Motor neuron (in vitro differentiated cells): Measurements from ENCODE around the gene OR5D14. TPM values are rescaled to one million over a fixed set of nuclear protein-coding genes. Genes with fewer than 3 reads are reported as not detected.

Experiments
- ATAC-seq, 8 experiments: fragments of 200-7000 bp; cut with Tn5 transposase; replicated peaks in 6 of 8; 2 replicates each; pipeline ENCODE4 v1.8.0; 2021; ENCODE audit warnings: mild to moderate bottlenecking in 8 of 8, moderate library complexity in 8 of 8
- H3K27ac ChIP-seq, 2 donors: fragments of 250-450 bp; sonication (Bioruptor Pico); 2 replicates each; pipeline ENCODE4 v1.9.0; 2021; ENCODE audit warnings: antibody characterized with exemption in 2 of 2, mild to moderate bottlenecking in 2 of 2, moderate library complexity in 1 of 2
- H3K4me1 ChIP-seq, 2 donors: fragments of 250-450 bp; sonication (Bioruptor Pico); replicated peaks in 1 of 2; 2 replicates each; pipeline ENCODE4 v1.6.1; 2021; ENCODE audit warnings: antibody characterized with exemption in 2 of 2, mild to moderate bottlenecking in 2 of 2, moderate library complexity in 1 of 2
- H3K4me3 ChIP-seq, 5 donors: fragments of 250-450 bp; sonication (Bioruptor Pico); 2 replicates each; pipeline ENCODE4 v1.9.0; 2021; ENCODE audit warnings: antibody characterized with exemption in 5 of 5, mild to moderate bottlenecking in 5 of 5, moderate library complexity in 4 of 5
- WGBS, 10 experiments: fragments of 450-650 bp; shearing (Covaris generic); methylation state at CpG; one replicate each; pipeline ENCODE4 v1.0.0; 2022; 5-methylcytosine and 5-hydroxymethylcytosine counted together
- in situ Hi-C, 9 experiments: fragments of 400-800 bp; cut with MboI; loops; one replicate each; pipeline ENCODE4 v1.15.0; 2021; ENCODE audit warnings: low sequenced_read_pairs in 9 of 9, low pct_unique_long_range_greater_than_20kb in 2 of 9; ENCODE audit not compliant: unreplicated experiment in 9 of 9
- total RNA-seq, 8 experiments: library from RNA; unstranded; fragments of 300-600 nt; gene quantifications; 2 replicates each; pipeline versions ENCODE4 v1.2.3 to v1.2.4, GENCODE V29; 2022

Gene OR5D14
- total RNA-seq: under 1 TPM in 2 of 8 experiments, not detected in 6; 0.33 to 0.36 TPM

GRCh38 chr11:55795256-55795655 is at the start of gene OR5D14:
Gene OR5D14, plus strand, starts transcription at chr11:55795556. Its CDS starts 0 bp downstream, at chr11:55795556.
- Histone ChIP-seq H3K4me3 (no peak within 1 kb of the TSS), H3K4me1 (no peaks in the 10 kb centered on the region), H3K27ac (no peak within 1 kb of the TSS)
- no peak for ATAC-seq
- in situ Hi-C loops: no loop called here

DNA sequence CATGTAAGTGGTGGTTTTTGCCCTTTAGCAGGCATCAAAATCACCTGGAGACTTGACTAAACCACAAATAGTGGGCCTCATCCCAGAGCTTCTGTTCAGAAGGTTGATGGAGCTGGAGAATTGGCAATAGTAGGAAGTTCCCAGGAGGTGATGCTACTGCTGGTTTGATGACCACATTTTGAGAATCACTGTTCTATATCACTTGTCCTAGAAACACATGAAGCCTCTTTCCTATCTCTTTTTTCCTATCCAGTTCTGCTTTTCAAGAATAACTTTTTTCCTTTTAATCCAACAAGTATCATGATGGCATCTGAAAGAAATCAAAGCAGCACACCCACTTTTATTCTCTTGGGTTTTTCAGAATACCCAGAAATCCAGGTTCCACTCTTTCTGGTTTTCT is 22.2 kb upstream of the OR5D14 start, which contains the start of gene OR5D13:
TSS of gene OR5D13 (plus strand) at position 301 of the 400 bp plus-strand sequence. CDS start at position 301, 0 bp downstream.
- Histone ChIP-seq H3K27ac (no peak within 1 kb of the TSS), H3K4me3 (no peak within 1 kb of the TSS), H3K4me1 (no peaks in the 10 kb centered on the region)
- in situ Hi-C loops: loop anchor here in 1 of 9 experiments (25.0 kb wide), 1 partner anchor 89 kb away; no protein-coding TSS in a partner anchor
- no peak for ATAC-seq

GRCh38 chr11:55791606-55792005 is 3.8 kb upstream of the OR5D14 start:
- Histone ChIP-seq H3K27ac (no peak overlapping the region), H3K4me1 (no peaks in the 10 kb centered on the region), H3K4me3 (no peak overlapping the region)
- ATAC-seq: no peak
- in situ Hi-C loops: no loop called here
- 0 to 89% (median 70%) methylated on average over 1 of the region's 1 CpG for WGBS, 10 experiments

GRCh38 chr11:55793321-55793720 is 2.0 kb upstream of the OR5D14 start:
- no peak overlapping the region for H3K27ac ChIP-seq
- ATAC-seq: no peak
- H3K4me1 ChIP-seq: no peaks in the 10 kb centered on the region
- 0 to 100% (median 54%) methylated on average over 1 to 2 of the region's 2 CpGs; no CpG with 5 or more reads in 3 of the 10 experiments for WGBS, 10 experiments
- in situ Hi-C loops: no loop called here
- H3K4me3 ChIP-seq: no peak overlapping the region

GRCh38 chr11:55806248-55806647 is 10.9 kb downstream of the OR5D14 start:
- no peak for ATAC-seq
- in situ Hi-C loops: no loop called here
- WGBS, 10 experiments: 11 to 75% (median 70%) methylated on average over 1 of the region's 1 CpG; no CpG with 5 or more reads in 7 of the 10 experiments
- Histone ChIP-seq H3K4me1 (no peaks in the 10 kb centered on the region), H3K4me3 (no peak overlapping the region), H3K27ac (no peak overlapping the region)

- H3K27ac ChIP-seq: no peak within 1 kb of the TSS
- ATAC-seq: no peak
- no peaks in the 10 kb centered on the region for H3K4me1 ChIP-seq
- no peak within 1 kb of the TSS for H3K4me3 ChIP-seq
- in situ Hi-C loops: no loop called here
- WGBS, 10 experiments: 29 to 86% (median 40%) methylated on average over 1 of the region's 1 CpG
Observed at GRCh38 chr11:55811067-55811466, 15.7 kb downstream of the OR5D14 start, which contains the start of gene OR5L1. Gene OR5L1, plus strand, starts transcription at chr11:55811367. Its CDS starts 100 bp downstream, at chr11:55811467.

DNA sequence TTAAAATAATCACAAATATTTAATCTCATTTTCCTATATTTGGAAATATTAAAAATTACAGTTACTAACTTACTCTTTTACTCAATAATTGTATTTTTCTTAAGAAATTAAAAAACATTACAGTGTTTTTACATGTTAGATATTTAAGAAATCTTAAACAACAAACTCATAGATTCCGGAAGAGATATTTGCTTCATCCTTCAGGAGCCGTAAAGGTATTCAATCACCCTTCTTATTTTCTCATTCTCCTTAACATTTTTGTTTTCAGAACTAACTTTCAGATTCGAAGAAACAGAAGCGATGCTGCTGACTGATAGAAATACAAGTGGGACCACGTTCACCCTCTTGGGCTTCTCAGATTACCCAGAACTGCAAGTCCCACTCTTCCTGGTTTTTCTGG is 24.0 kb downstream of the OR5D14 start, which contains the start of gene OR5D18:
TSS of gene OR5D18 (plus strand) at position 301 of the 400 bp plus-strand sequence. CDS start at position 301, 0 bp downstream.
- no peaks in the 10 kb centered on the region for H3K4me1 ChIP-seq
- H3K4me3 ChIP-seq: no peak within 1 kb of the TSS
- H3K27ac ChIP-seq: no peak within 1 kb of the TSS
- WGBS, 10 experiments: 22 to 80% (median 61%) methylated on average over 1 to 5 of the region's 5 CpGs
- ATAC-seq: no peak
- in situ Hi-C loops: no loop called here

- no peak for ATAC-seq
- in situ Hi-C loops: no loop called here
Observed at GRCh38 chr11:55826919-55827318, 31.6 kb downstream of the OR5D14 start, which contains the start of gene OR5L2. Gene OR5L2, plus strand, starts transcription at chr11:55827219. Its CDS starts 0 bp downstream, at chr11:55827219.

DNA sequence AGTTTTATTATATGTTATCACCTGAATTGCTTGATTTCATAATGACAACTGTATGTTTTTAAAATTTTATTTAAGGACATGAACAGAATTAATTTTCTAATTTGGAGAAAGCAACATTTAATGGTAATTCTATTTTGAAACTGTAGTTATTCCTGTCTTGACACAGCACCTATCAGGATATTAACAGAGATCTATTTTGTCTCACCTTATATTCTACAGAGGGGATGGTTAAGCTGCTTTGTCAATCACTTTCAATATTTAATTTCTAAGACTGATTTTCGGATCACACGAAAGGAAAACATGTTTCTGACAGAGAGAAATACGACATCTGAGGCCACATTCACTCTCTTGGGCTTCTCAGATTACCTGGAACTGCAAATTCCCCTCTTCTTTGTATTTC is 43.1 kb downstream of the OR5D14 start, which contains the start of gene OR5D16:
TSS of gene OR5D16 (plus strand) at position 301 of the 400 bp plus-strand sequence. CDS start at position 301, 0 bp downstream.
- H3K4me1 ChIP-seq: no peaks in the 10 kb centered on the region
- in situ Hi-C loops: no loop called here
- ATAC-seq: no peak
- no peak within 1 kb of the TSS for H3K4me3 ChIP-seq
- WGBS, 10 experiments: 0 to 36% (median 10%) methylated on average over 1 to 3 of the region's 3 CpGs
- H3K27ac ChIP-seq: no peak within 1 kb of the TSS

More at GRCh38 chr11:55826919-55827318, 31.6 kb downstream of the OR5D14 start, which contains the start of gene OR5L2:
- Histone ChIP-seq H3K4me1 (no peaks in the 10 kb centered on the region), H3K4me3 (no peak within 1 kb of the TSS), H3K27ac (no peak within 1 kb of the TSS)

Other genes with a start within 250 kb of the OR5D14 start
- under 1 TPM in 2 of 8 experiments, not detected in 6; 0.21 to 0.43 TPM for gene OR4C15, start 241.1 kb upstream of the OR5D14 start, total RNA-seq
- gene OR4C16, start 223.4 kb upstream of the OR5D14 start, total RNA-seq: under 1 TPM in 1 of 8 experiments, not detected in 7; 0.33 TPM
- under 1 TPM in 3 of 8 experiments, not detected in 5; 0.10 to 0.28 (median 0.17) TPM for gene OR4C11, start 187.9 kb upstream of the OR5D14 start, total RNA-seq
- under 1 TPM in 1 of 8 experiments, not detected in 7; 0.24 TPM for gene OR4P4, start 160.4 kb upstream of the OR5D14 start, total RNA-seq
- gene OR4S2, start 147.2 kb upstream of the OR5D14 start, total RNA-seq: not detected
- gene OR4C6, start 133.4 kb upstream of the OR5D14 start, total RNA-seq: under 1 TPM in 1 of 8 experiments, not detected in 7; 0.47 TPM
- gene OR5D13, start 22.1 kb upstream of the OR5D14 start, total RNA-seq: under 1 TPM in 1 of 8 experiments, not detected in 7; 0.33 TPM
- under 1 TPM in 1 of 8 experiments, not detected in 7; 0.76 TPM for gene OR5L1, start 15.8 kb downstream of the OR5D14 start, total RNA-seq
- gene OR5D18, start 24.1 kb downstream of the OR5D14 start, total RNA-seq: under 1 TPM in 1 of 8 experiments, not detected in 7; 0.28 TPM
- gene OR5L2, start 31.7 kb downstream of the OR5D14 start, total RNA-seq: under 1 TPM in 2 of 8 experiments, not detected in 6; 0.21 to 0.95 TPM
- under 1 TPM in 1 of 8 experiments, not detected in 7; 0.38 TPM for gene OR5D16, start 43.2 kb downstream of the OR5D14 start, total RNA-seq
- not detected for gene TRIM51, start 87.7 kb downstream of the OR5D14 start, total RNA-seq
- under 1 TPM in 1 of 8 experiments, not detected in 7; 0.52 TPM for gene OR5W2, start 119.0 kb downstream of the OR5D14 start, total RNA-seq
- under 1 TPM in 2 of 8 experiments, not detected in 6; 0.21 to 0.76 TPM for gene OR5I1, start 140.8 kb downstream of the OR5D14 start, total RNA-seq
- gene OR10AG1, start 174.4 kb downstream of the OR5D14 start, total RNA-seq: under 1 TPM in 3 of 8 experiments, not detected in 5; 0.05 to 0.33 (median 0.13) TPM
- gene OR5F1, start 199.1 kb downstream of the OR5D14 start, total RNA-seq: under 1 TPM in 2 of 8 experiments, not detected in 6; 0.36 to 0.95 TPM
- under 1 TPM in 5 of 8 experiments, not detected in 3; 0.04 to 0.28 (median 0.05) TPM for gene OR5AS1, start 232.1 kb downstream of the OR5D14 start, total RNA-seq